DMS79 (cell line): ENCODE measurements around the gene EMILIN1.

Experiments used
- DNase-seq: peaks from one replicate; lab custom pipeline; 2025; lab: John Stamatoyannopoulos, UW

Gene EMILIN1

GRCh38 chr2:27078267-27079194, at the start of gene EMILIN1:
Gene EMILIN1, plus strand, starts transcription at chr2:27078615. Its CDS starts 451 bp downstream, at chr2:27079066.
- DNase-seq, result no peak

- no peak for DNase-seq
Measured at GRCh38 chr2:27029051-27029450, 49.4 kb upstream of the EMILIN1 start.

GRCh38 chr2:27032495-27033252, 45.7 kb upstream of the EMILIN1 start, which contains the start of gene TMEM214:
Gene TMEM214, plus strand, starts transcription at chr2:27032965. Its CDS starts 51 bp downstream, at chr2:27033016.
- peak; percentile 46 for DNase-seq

- DNase-seq, result no peak
Measured at GRCh38 chr2:27033253-27033852, 45.1 kb upstream of the EMILIN1 start.

GRCh38 chr2:27038012-27038411, 40.4 kb upstream of the EMILIN1 start:
- DNase-seq, result no peak

- no peak for DNase-seq
Measured at GRCh38 chr2:27038631-27039339, 39.6 kb upstream of the EMILIN1 start.

GRCh38 chr2:27039426-27039825, 39.0 kb upstream of the EMILIN1 start:
- DNase-seq, result no peak

- DNase-seq, result no peak
Measured at GRCh38 chr2:27039871-27040270, 38.5 kb upstream of the EMILIN1 start.

GRCh38 chr2:27040282-27040681, 38.1 kb upstream of the EMILIN1 start:
- no peak for DNase-seq

- no peak for DNase-seq
Measured at GRCh38 chr2:27041752-27042151, 36.7 kb upstream of the EMILIN1 start.

- peak; percentile 97 for DNase-seq
Measured at GRCh38 chr2:27042159-27042661, 36.2 kb upstream of the EMILIN1 start.

- DNase-seq, result no peak
Measured at GRCh38 chr2:27042985-27043634, 35.3 kb upstream of the EMILIN1 start.

GRCh38 chr2:27049422-27050280, 28.8 kb upstream of the EMILIN1 start:
- no peak for DNase-seq

- peak; percentile 85 for DNase-seq
Measured at GRCh38 chr2:27050281-27050995, 28.0 kb upstream of the EMILIN1 start.

- DNase-seq, result peak; percentile 90
Measured at GRCh38 chr2:27050996-27051901, 27.2 kb upstream of the EMILIN1 start, which contains the start of gene AGBL5. Gene AGBL5, plus strand, starts transcription at chr2:27051668. Its CDS starts 1,291 bp downstream, at chr2:27052959.

GRCh38 chr2:27051902-27052645, 26.3 kb upstream of the EMILIN1 start:
- no peak for DNase-seq

- DNase-seq, result no peak
Measured at GRCh38 chr2:27053321-27053720, 25.1 kb upstream of the EMILIN1 start.
